Duodenal mucosa (tissue), 2 donors: ENCODE data around the gene PHF11.

Source experiments
- H3K27ac ChIP-seq: one replicate; pipeline ENCODE4 v1.7.0; 2013; ENCODE audit warnings: low read depth, low read length
- H3K27me3 ChIP-seq, 2 donors: one replicate each; pipeline ENCODE4 v1.7.0; 2013; ENCODE audit warnings: low read length in 2 of 2, control low read depth in 1 of 2; ENCODE audit not compliant: insufficient read depth in 2 of 2, control insufficient read depth in 1 of 2
- H3K36me3 ChIP-seq, 2 donors: one replicate each; pipeline ENCODE4 v1.7.0; 2013; ENCODE audit warnings: low read length in 2 of 2, control low read depth in 1 of 2; ENCODE audit not compliant: insufficient read depth in 2 of 2, control insufficient read depth in 1 of 2
- H3K4me1 ChIP-seq, 2 donors: one replicate each; pipeline ENCODE4 v1.7.0; 2013; ENCODE audit warnings: low read length in 2 of 2, control low read depth in 1 of 2; ENCODE audit not compliant: insufficient read depth in 2 of 2, control insufficient read depth in 1 of 2
- H3K4me3 ChIP-seq, 2 donors: one replicate each; pipeline ENCODE4 v1.7.0; 2013; ENCODE audit warnings: low read length in 2 of 2, low read depth in 1 of 2
- H3K9ac ChIP-seq, 2 donors: one replicate each; pipeline ENCODE4 v1.7.0; 2013; ENCODE audit warnings: low read length in 2 of 2, low read depth in 1 of 2
- H3K9me3 ChIP-seq, 2 donors: one replicate each; pipeline ENCODE4 v1.7.0; 2013; ENCODE audit warnings: low read length in 2 of 2, control low read depth in 1 of 2; ENCODE audit not compliant: control insufficient read depth in 1 of 2

Gene PHF11

GRCh38 chr13:49524740-49525501 is 29.2 kb downstream of the PHF11 start:
- no peak overlapping the region for H3K9ac ChIP-seq
- peaks cover 12 to 24% of the 10 kb centered on the region in 2 donors for H3K36me3 ChIP-seq
- H3K4me3 ChIP-seq = no peak overlapping the region
- H3K4me1 ChIP-seq = no peaks in the 10 kb centered on the region
- H3K27me3 ChIP-seq = no peaks in the 10 kb centered on the region
- no peak overlapping the region for H3K27ac ChIP-seq
- H3K9me3 ChIP-seq = no peaks in the 10 kb centered on the region

GRCh38 chr13:49527123-49527522 is 31.4 kb downstream of the PHF11 start:
- H3K36me3 ChIP-seq = peaks cover 3 to 12% of the 10 kb centered on the region in 2 donors
- H3K9ac ChIP-seq = no peak overlapping the region
- H3K27ac ChIP-seq = no peak overlapping the region
- H3K4me1 ChIP-seq = no peaks in the 10 kb centered on the region
- no peaks in the 10 kb centered on the region for H3K27me3 ChIP-seq
- H3K4me3 ChIP-seq = no peak overlapping the region
- no peaks in the 10 kb centered on the region for H3K9me3 ChIP-seq

DNA sequence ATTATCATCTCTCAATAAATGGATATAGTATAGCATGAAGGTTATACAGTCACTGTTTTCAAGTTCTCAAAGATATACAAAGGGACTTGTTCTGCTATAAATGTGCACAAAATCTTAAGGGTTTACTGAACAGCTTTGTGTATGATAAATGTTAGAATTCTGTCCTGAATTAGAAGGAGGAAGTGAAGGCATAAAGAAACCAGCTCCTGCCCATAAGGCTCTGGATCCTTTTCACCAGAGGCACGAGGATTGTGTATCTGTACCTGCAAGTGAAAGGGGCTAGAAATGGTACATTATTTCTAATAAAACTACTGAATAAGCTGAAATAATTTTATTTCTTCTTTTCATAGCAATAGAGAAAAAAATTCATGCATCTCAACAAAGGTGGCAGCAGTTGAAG is 32.4 kb downstream of the PHF11 start:
- Histone ChIP-seq H3K27ac (no peak overlapping the region), H3K4me3 (no peak overlapping the region), H3K36me3 (peaks cover 2 to 9% of the 10 kb centered on the region in 2 donors), H3K4me1 (no peaks in the 10 kb centered on the region), H3K9me3 (no peaks in the 10 kb centered on the region), H3K9ac (no peak overlapping the region), H3K27me3 (no peaks in the 10 kb centered on the region)

DNA sequence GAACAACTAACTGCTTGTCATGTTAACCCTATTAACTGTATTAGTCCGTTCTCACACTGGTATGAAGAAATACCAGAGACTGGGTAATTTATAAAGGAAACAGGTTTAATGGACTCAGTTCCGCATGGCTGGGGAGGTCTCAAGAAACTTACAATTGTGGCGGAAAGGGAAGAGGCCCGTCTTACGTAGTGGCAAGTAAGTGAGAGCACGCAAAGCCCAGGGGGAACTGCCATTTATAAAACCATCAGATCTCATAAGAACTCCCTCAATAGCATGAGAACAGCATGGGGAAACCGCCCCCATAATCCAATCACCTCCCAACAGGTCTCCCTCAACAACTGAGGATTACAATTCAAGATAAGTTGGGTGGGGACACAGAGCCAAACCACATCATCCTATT is 34.7 kb downstream of the PHF11 start:
- H3K9ac ChIP-seq = no peak overlapping the region
- no peaks in the 10 kb centered on the region for H3K4me1 ChIP-seq
- H3K27me3 ChIP-seq = no peaks in the 10 kb centered on the region
- peaks cover 2 to 6% of the 10 kb centered on the region in 2 donors for H3K36me3 ChIP-seq
- H3K27ac ChIP-seq = no peak overlapping the region
- H3K4me3 ChIP-seq = no peak overlapping the region
- no peaks in the 10 kb centered on the region for H3K9me3 ChIP-seq

GRCh38 chr13:49532593-49532992 is 36.8 kb downstream of the PHF11 start:
- Histone ChIP-seq H3K9ac (no peak overlapping the region), H3K4me3 (no peak overlapping the region), H3K27ac (no peak overlapping the region), H3K9me3 (no peaks in the 10 kb centered on the region), H3K36me3 (peaks cover 2 to 4% of the 10 kb centered on the region in 2 donors), H3K4me1 (no peaks in the 10 kb centered on the region), H3K27me3 (no peaks in the 10 kb centered on the region)

GRCh38 chr13:49533011-49533410 is 37.3 kb downstream of the PHF11 start:
- no peaks in the 10 kb centered on the region for H3K9me3 ChIP-seq
- no peak overlapping the region for H3K27ac ChIP-seq
- no peak overlapping the region for H3K4me3 ChIP-seq
- no peaks in the 10 kb centered on the region for H3K4me1 ChIP-seq
- H3K27me3 ChIP-seq = no peaks in the 10 kb centered on the region
- H3K9ac ChIP-seq = no peak overlapping the region
- H3K36me3 ChIP-seq = peaks cover 2 to 4% of the 10 kb centered on the region in 2 donors

DNA sequence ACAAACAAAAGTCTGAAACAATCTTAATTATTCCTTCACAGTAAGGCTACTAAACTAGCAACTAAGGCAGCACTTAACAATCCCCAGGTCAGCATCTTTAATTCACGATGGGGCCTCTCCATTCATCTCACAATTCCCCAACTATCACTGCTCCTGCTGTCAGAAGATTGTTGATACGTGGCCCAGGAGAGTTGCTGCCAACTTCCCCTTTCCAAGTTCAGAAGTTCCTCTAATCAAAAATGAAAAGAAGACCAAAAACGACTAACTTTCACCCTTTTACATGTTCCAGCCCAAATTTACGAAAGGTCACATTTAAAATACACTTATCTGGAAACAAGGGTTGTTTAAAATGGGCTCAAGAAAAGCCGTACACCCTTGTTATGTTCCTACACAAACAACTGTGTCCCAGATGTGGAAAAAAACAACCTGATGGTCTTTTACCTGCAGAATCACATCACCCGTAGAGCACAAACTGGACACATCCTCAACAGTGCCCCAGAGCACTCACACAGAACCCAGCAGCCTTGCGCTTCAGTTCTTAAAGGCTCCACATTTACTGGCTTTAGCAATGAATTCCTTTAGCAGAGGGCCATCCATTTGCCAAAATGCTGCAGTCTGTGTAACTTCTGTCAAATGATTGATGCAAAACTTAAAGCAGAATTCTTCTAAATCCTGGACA is 38.0 kb downstream of the PHF11 start:
- no peaks in the 10 kb centered on the region for H3K9me3 ChIP-seq
- H3K9ac ChIP-seq = no peak overlapping the region
- H3K27me3 ChIP-seq = no peaks in the 10 kb centered on the region
- no peak overlapping the region for H3K27ac ChIP-seq
- H3K4me1 ChIP-seq = no peaks in the 10 kb centered on the region
- H3K36me3 ChIP-seq = peaks cover 1 to 2% of the 10 kb centered on the region in 2 donors
- no peak overlapping the region for H3K4me3 ChIP-seq

DNA sequence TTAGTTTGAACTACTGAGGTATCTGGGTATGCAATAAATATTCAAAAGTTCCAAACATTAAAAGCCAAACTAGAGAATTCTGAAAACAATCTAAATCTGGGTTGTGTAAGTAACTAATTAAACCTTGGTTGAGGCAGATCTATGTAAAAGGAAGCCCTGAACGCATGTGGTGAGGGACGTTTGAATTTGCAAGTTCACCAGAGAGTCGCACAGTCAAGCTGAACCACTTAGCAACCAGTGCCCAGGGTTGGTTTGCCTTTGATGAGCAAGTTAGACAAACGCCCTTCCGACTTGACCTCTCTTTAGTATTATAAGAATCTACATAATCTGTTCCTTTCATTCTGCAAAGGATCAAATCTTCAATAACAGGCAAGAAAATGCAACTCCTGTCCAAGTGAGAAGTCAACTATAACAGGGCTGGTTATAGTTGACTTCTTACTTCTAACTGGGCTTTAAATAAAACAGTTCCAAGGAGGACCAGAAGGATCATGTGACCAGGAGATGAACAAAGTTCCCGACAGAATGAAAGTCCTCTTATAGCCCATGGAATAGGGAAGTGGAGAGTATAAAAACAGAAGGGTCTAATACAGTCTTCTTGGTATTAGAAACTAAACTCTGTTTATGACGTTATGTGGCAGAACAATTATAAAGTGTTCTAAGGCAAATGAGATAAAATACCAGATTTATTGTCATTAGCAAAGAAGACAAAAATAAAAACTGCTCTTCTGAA is 40.6 kb downstream of the PHF11 start:
- Histone ChIP-seq H3K27me3 (no peaks in the 10 kb centered on the region), H3K4me3 (no peak overlapping the region), H3K9ac (no peak overlapping the region), H3K36me3 (peaks cover 8 to 9% of the 10 kb centered on the region in 2 donors), H3K4me1 (no peaks in the 10 kb centered on the region), H3K9me3 (no peaks in the 10 kb centered on the region), H3K27ac (no peak overlapping the region)

DNA sequence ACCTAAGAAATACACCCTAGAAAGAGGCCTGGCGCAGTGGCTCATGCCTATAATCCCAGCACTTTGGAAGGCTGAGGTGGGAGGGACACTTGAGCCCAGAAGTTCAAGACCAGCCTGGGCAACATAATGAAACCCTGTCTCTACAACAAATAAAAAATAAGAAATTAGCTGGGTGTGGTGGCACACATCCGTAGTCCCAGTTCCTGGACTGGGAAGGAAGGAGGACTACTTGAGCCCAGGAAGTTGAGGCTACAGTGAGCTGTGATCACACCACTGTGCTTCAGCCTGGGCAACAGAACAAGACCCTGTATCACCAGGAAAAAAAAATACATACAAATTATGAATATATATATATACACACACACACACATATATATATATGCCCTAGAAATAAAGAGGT is 42.7 kb downstream of the PHF11 start:
- H3K27me3 ChIP-seq = no peaks in the 10 kb centered on the region
- H3K36me3 ChIP-seq = peaks cover 9 to 11% of the 10 kb centered on the region in 2 donors
- H3K4me1 ChIP-seq = no peaks in the 10 kb centered on the region
- no peak overlapping the region for H3K9ac ChIP-seq
- H3K9me3 ChIP-seq = no peaks in the 10 kb centered on the region
- no peak overlapping the region for H3K27ac ChIP-seq
- no peak overlapping the region for H3K4me3 ChIP-seq

DNA sequence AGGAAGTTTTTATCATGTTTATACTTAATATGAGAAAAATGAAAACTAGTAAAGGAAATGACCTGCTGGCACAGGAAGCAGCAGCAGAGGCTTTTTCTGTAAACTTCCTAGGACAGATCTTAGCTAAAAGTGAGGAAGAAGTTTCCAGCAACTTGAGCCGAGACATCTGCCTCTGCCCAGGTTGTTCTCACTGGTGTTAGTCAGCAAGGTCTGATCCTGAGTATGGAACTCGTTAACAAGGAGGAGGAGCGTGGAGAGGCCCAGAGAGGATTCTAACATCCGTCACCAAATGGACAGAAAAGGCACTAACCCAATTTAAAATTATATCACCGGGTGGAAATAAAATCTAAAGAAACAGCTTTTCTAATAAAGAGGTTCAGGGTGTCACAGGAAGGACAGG is 43.6 kb downstream of the PHF11 start:
- H3K36me3 ChIP-seq = peaks cover 9 to 11% of the 10 kb centered on the region in 2 donors
- H3K27ac ChIP-seq = no peak overlapping the region
- no peaks in the 10 kb centered on the region for H3K4me1 ChIP-seq
- H3K9ac ChIP-seq = no peak overlapping the region
- H3K4me3 ChIP-seq = no peak overlapping the region
- H3K27me3 ChIP-seq = no peaks in the 10 kb centered on the region
- no peaks in the 10 kb centered on the region for H3K9me3 ChIP-seq
